ENCODE results near the gene SLFN12L.

DNA sequence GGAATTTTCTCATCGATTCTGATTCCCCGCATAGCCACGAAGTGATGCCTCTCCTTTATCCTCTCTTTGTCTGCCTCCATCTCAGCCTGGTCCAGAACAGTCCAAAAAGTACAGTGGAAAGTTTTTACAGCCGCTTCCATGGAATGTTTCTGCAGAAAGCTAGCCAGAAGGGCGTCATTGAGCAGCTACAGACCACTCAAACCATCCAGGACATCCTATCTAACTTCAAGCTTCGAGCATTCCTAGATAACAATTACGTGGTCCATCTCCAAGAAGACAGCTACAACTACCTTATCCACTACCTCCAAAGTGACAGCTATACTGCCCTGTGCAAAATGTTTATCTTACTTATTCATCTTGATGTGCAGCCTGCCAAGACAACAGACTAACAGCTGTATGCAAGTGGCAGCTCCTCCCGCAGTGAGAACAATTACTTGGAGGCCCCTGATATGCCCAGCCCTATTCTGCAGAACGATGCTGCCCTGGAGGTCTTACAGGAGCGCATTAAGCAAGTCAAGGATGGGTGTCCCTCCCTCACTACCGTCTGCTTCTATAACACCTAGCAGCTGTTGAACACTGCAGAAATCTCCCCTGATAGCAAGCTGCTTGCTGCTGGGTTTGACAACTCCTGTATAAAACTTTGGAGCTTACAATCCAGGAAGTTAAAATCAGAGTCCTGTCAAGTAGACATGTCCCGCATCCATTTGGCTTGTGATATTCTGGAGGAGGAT, 38.9 kb downstream of the SLFN12L start:
- TF ChIP-seq GATA2 (IDR thresholded peaks at IDR 0.05; ENCODE audit: low read depth, low read length) (no peak), GATA3 (IDR thresholded peaks at IDR 0.05; ENCODE audit: low read depth, low read length) (no peak)
